Colonic mucosa (tissue), 4 donors: ENCODE data around the gene PPP1R13L. TPM values are rescaled to one million over a fixed set of nuclear protein-coding genes. Genes with fewer than 3 reads are reported as not detected.
A peak's percentile ranks its signal among the peaks of the same experiment; 100 is the strongest.

Experiments used
- DNase-seq: peaks from one replicate; pipeline ENCODE4 v3.0.0-alpha.2; 2020
- H3K27ac ChIP-seq: fragments of 200-600 bp; one replicate; pipeline ENCODE4 v1.8.0; 2021
- H3K27me3 ChIP-seq: fragments of 200-600 bp; one replicate; pipeline ENCODE4 v1.8.0; 2021
- H3K36me3 ChIP-seq: fragments of 200-600 bp; one replicate; pipeline ENCODE4 v1.8.0; 2021
- H3K4me1 ChIP-seq: fragments of 200-600 bp; one replicate; pipeline ENCODE4 v1.8.0; 2021; ENCODE audit warnings: mild to moderate bottlenecking
- H3K4me3 ChIP-seq: fragments of 200-600 bp; one replicate; pipeline ENCODE4 v1.8.0; 2021
- H3K9ac ChIP-seq, 2 donors: one replicate each; pipeline ENCODE4 v1.7.0; 2013; ENCODE audit warnings: control low read depth in 2 of 2, low read depth in 2 of 2, low read length in 2 of 2
- H3K9me3 ChIP-seq: fragments of 200-600 bp; one replicate; pipeline ENCODE4 v1.8.0; 2021
- CTCF ChIP-seq: fragments of 200-600 bp; IDR thresholded peaks from one replicate; pipeline ENCODE4 v1.8.0; 2022; ENCODE audit warnings: antibody characterized with exemption, mild to moderate bottlenecking
- intact Hi-C: fragments of 100-400 bp; cut with DNase I; formaldehyde crosslinking; loops from one replicate; pipeline ENCODE4 v1.14.1; 2022
- total RNA-seq, 2 donors: library from RNA; stranded (reverse); fragmentation: NEBNext Ultra II Directional in 1 of 2; extraction: Animal tissue kit (Norgen Biotek cat#: 25700) in 1 of 2; gene quantifications; one replicate each; pipeline ENCODE4 v1.2.1, GENCODE V29; 2021
- donor health status: healthy.
- donor health status: DM: no; HTN: no; CAD: no.
- donor health status: DM: no; HTN: no; CAD: no.

The PPP1R13L gene
- total RNA-seq, 2 donors from 2014 or later, result 25.9 to 46.2 TPM

- Histone ChIP-seq H3K4me3 (peak overlapping the region; percentile 81), H3K27ac (peak overlapping the region; percentile 89), H3K4me1 (peaks cover 20% of the 10 kb centered on the region), H3K9ac (peak overlapping the region; percentile 69 to 86), H3K36me3 (no peaks in the 10 kb centered on the region), H3K9me3 (no peaks in the 10 kb centered on the region), H3K27me3 (no peaks in the 10 kb centered on the region)
- intact Hi-C loops, result no loop called here
- peak; percentile 94 for DNase-seq
- no peak for TF ChIP-seq CTCF
Measured at GRCh38 chr19:45405435-45406225, 761 bp upstream of the PPP1R13L start.

- H3K9me3 ChIP-seq, result no peaks in the 10 kb centered on the region
- no peaks in the 10 kb centered on the region for H3K27me3 ChIP-seq
- intact Hi-C loops, result no loop called here
- peak overlapping the region; percentile 81 to 88 for H3K9ac ChIP-seq
- TF ChIP-seq CTCF, result peak; percentile 41
- peak; percentile 82 for DNase-seq
- peaks cover 20% of the 10 kb centered on the region for H3K4me1 ChIP-seq
- H3K36me3 ChIP-seq, result no peaks in the 10 kb centered on the region
- peak overlapping the region; percentile 89 for H3K27ac ChIP-seq
- peak overlapping the region; percentile 81 for H3K4me3 ChIP-seq
Measured at GRCh38 chr19:45403781-45404556, 900 bp downstream of the PPP1R13L start.

GRCh38 chr19:45403272-45403671, 1.6 kb downstream of the PPP1R13L start:
- H3K27ac ChIP-seq, result no peak overlapping the region
- no peak for DNase-seq
- H3K9me3 ChIP-seq, result no peaks in the 10 kb centered on the region
- H3K4me3 ChIP-seq, result no peak overlapping the region
- no peaks in the 10 kb centered on the region for H3K36me3 ChIP-seq
- no peaks in the 10 kb centered on the region for H3K27me3 ChIP-seq
- TF ChIP-seq CTCF, result no peak
- H3K9ac ChIP-seq, result peak overlapping the region in 1 of 2 donors; percentile 16
- intact Hi-C loops, result no loop called here
- peaks cover 20% of the 10 kb centered on the region for H3K4me1 ChIP-seq

- Histone ChIP-seq H3K9me3 (no peaks in the 10 kb centered on the region), H3K4me1 (peaks cover 23% of the 10 kb centered on the region), H3K36me3 (no peaks in the 10 kb centered on the region), H3K27me3 (no peaks in the 10 kb centered on the region), H3K27ac (no peak overlapping the region), H3K9ac (peak overlapping the region; percentile 12 to 16), H3K4me3 (no peak overlapping the region)
- DNase-seq, result peak; percentile 72
- peak; percentile 41 for TF ChIP-seq CTCF
- intact Hi-C loops, result no loop called here
Measured at GRCh38 chr19:45402298-45403061, 2.4 kb downstream of the PPP1R13L start.

- no peak overlapping the region for H3K4me3 ChIP-seq
- DNase-seq, result no peak
- H3K4me1 ChIP-seq, result peaks cover 18% of the 10 kb centered on the region
- H3K27me3 ChIP-seq, result no peaks in the 10 kb centered on the region
- no peaks in the 10 kb centered on the region for H3K36me3 ChIP-seq
- no peak for TF ChIP-seq CTCF
- H3K27ac ChIP-seq, result no peak overlapping the region
- intact Hi-C loops, result no loop called here
- no peaks in the 10 kb centered on the region for H3K9me3 ChIP-seq
- H3K9ac ChIP-seq, result peak overlapping the region in 1 of 2 donors; percentile 12
Measured at GRCh38 chr19:45401815-45402214, 3.1 kb downstream of the PPP1R13L start.
